ENCODE measurements around the gene KRT81. TPM values are rescaled to one million over a fixed set of nuclear protein-coding genes. Genes with fewer than 3 reads are reported as not detected.

KRT81 gene
- polyA plus RNA-seq, 1 experiment: 2.3 TPM

GRCh38 chr12:52264435-52264825 lies 26.9 kb downstream of the KRT81 start:
- no peak for DNase-seq (ENCODE audit: low read depth, low spot score)
- CTCF ChIA-PET: interaction anchor here (1.0 to 9.9 kb wide), 3 partner anchors 15 to 52 kb away, joined by 3 to 121 read pairs (median 4); no protein-coding TSS in a partner anchor
- Histone ChIP-seq H3K27ac (ENCODE audit: low read depth, low read length) (no peak overlapping the region), H3K27me3 (ENCODE audit: control insufficient read depth, insufficient read depth, low read length) (peaks cover 27% of the 10 kb centered on the region), H3K4me3 (ENCODE audit: low read depth, low read length) (no peak overlapping the region), H3K9me3 (ENCODE audit: control insufficient read depth, insufficient read depth, low read length) (peaks cover 7% of the 10 kb centered on the region)
- TF ChIP-seq CTCF (IDR thresholded peaks at IDR 0.05; ENCODE audit: low read depth, low read length): no peak
- POLR2A ChIA-PET: interaction anchor here (0.6 kb wide), 1 partner anchor 31 kb away, joined by 4 read pairs; no protein-coding TSS in a partner anchor

DNA sequence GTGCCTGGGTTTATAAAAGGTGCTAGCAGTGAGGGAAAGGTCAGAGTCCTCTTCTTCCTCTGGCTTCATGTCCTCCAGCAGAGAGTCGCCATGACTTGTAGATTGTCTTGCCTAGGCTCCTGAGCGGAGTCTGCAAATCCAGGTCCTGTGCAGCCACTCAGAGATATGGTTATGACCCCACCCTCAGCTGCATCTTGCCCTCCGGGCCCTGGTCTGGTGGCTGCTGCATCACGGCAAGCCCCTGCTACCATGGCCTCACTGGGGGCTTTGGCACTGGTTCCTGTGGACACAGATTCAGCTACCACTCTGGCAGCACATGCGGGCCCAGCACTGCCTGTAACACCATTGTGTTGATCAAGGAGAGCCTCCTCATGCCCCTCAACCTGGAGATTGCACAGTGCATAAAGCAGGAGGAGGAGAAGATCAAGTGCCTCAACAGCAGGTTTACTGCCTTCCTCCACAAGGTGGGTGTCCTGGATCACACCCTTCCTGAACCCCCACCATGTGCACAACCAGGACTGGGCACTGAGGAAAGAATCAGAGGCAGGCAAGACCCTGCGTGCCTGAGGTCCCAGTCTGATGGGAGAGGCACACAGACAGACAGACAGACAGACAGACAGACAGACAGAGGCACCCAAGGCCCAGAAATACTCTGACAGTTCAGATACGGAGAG lies 27.4 kb downstream of the KRT81 start:
- ChIA-PET CTCF (interaction anchor here (0.6 to 9.9 kb wide), 3 partner anchors 15 to 948 kb away, joined by 3 to 121 read pairs (median 4); no protein-coding TSS in a partner anchor), POLR2A (interaction anchor here (0.6 kb wide), 1 partner anchor 32 kb away, joined by 4 read pairs; no protein-coding TSS in a partner anchor)
- DNase-seq (ENCODE audit: low read depth, low spot score): no peak
- H3K9me3 ChIP-seq (ENCODE audit: control insufficient read depth, insufficient read depth, low read length): peaks cover 7% of the 10 kb centered on the region
- H3K4me3 ChIP-seq (ENCODE audit: low read depth, low read length): no peak overlapping the region
- H3K27ac ChIP-seq (ENCODE audit: low read depth, low read length): no peak overlapping the region
- TF ChIP-seq CTCF (IDR thresholded peaks at IDR 0.05; ENCODE audit: low read depth, low read length): no peak
- peaks cover 26% of the 10 kb centered on the region for H3K27me3 ChIP-seq (ENCODE audit: control insufficient read depth, insufficient read depth, low read length)

- H3K27ac ChIP-seq (ENCODE audit: low read depth, low read length): no peak overlapping the region
- H3K4me3 ChIP-seq (ENCODE audit: low read depth, low read length): no peak overlapping the region
- ChIA-PET CTCF (interaction anchor here (9.9 kb wide), 1 partner anchor 17 kb away, joined by 121 read pairs; no protein-coding TSS in a partner anchor), POLR2A (no interaction called here)
- DNase-seq (ENCODE audit: low read depth, low spot score): no peak
- H3K9me3 ChIP-seq (ENCODE audit: control insufficient read depth, insufficient read depth, low read length): peaks cover 7% of the 10 kb centered on the region
- H3K27me3 ChIP-seq (ENCODE audit: control insufficient read depth, insufficient read depth, low read length): peaks cover 29% of the 10 kb centered on the region
- no peak for TF ChIP-seq CTCF (IDR thresholded peaks at IDR 0.05; ENCODE audit: low read depth, low read length)
Measured at GRCh38 chr12:52262286-52262685, 29.0 kb downstream of the KRT81 start.

- H3K9me3 ChIP-seq (ENCODE audit: control insufficient read depth, insufficient read depth, low read length): peaks cover 7% of the 10 kb centered on the region
- no peak for DNase-seq (ENCODE audit: low read depth, low spot score)
- H3K27me3 ChIP-seq (ENCODE audit: control insufficient read depth, insufficient read depth, low read length): peaks cover 39% of the 10 kb centered on the region
- H3K4me3 ChIP-seq (ENCODE audit: low read depth, low read length): no peak overlapping the region
- ChIA-PET POLR2A (no interaction called here), CTCF (interaction anchor here (0.8 kb wide), 1 partner anchor 17 kb away, joined by 4 read pairs; no protein-coding TSS in a partner anchor)
- no peak overlapping the region for H3K27ac ChIP-seq (ENCODE audit: low read depth, low read length)
- TF ChIP-seq CTCF (IDR thresholded peaks at IDR 0.05; ENCODE audit: low read depth, low read length): no peak
Measured at GRCh38 chr12:52261208-52261484, 30.2 kb downstream of the KRT81 start.

GRCh38 chr12:52260361-52261207 lies 30.8 kb downstream of the KRT81 start:
- TF ChIP-seq CTCF (IDR thresholded peaks at IDR 0.05; ENCODE audit: low read depth, low read length): no peak
- no peak overlapping the region for H3K4me3 ChIP-seq (ENCODE audit: low read depth, low read length)
- DNase-seq (ENCODE audit: low read depth, low spot score): peak; percentile 47
- ChIA-PET POLR2A (no interaction called here), CTCF (interaction anchor here (1.1 to 3.0 kb wide), 2 partner anchors 17 to 19 kb away, joined by 3 to 15 read pairs; no protein-coding TSS in a partner anchor)
- no peak overlapping the region for H3K27ac ChIP-seq (ENCODE audit: low read depth, low read length)
- H3K27me3 ChIP-seq (ENCODE audit: control insufficient read depth, insufficient read depth, low read length): peaks cover 43% of the 10 kb centered on the region
- H3K9me3 ChIP-seq (ENCODE audit: control insufficient read depth, insufficient read depth, low read length): peaks cover 7% of the 10 kb centered on the region

Data from AG04450 (cell line).